A549 (cell line): ENCODE data around the gene TNS3. TPM values are rescaled to one million over a fixed set of nuclear protein-coding genes. Genes with fewer than 3 reads are reported as not detected.
"Not testable (repeated sequence)": the region's sequence is repeated elsewhere in the genome, so short reads cannot be mapped to it uniquely, and the experiment has no call there.

Experiments used
- ATAC-seq, 2 experiments: fragments of 200-7000 bp in 1 of 2; fragments of >200 bp in 1 of 2; cut with Nextera tagmentation in 1 of 2; cut with Tn5 transposase in 1 of 2; 3 replicates each; pipeline versions ENCODE4 v1.8.0 to v1.9.1; 2018 to 2020; ENCODE audit warnings: mild to moderate bottlenecking in 1 of 2, moderate library complexity in 1 of 2
- CTCF ChIA-PET: fragments of 300-600 bp; sonication (Branson Sonifier 250); formaldehyde crosslinking; extraction: SDS; loops from one replicate; lab custom pipeline; 2021; ENCODE audit warnings: antibody characterized with exemption, inconsistent platforms; lab: Yijun Ruan, JAX
- POLR2A ChIA-PET: fragments of 350-600 bp; formaldehyde crosslinking; extraction: SDS; loops from one replicate; lab custom pipeline; 2021; ENCODE audit warnings: antibody characterized with exemption, inconsistent platforms; lab: Yijun Ruan, JAX
- DNase-seq, 2 experiments: peaks; one replicate each; pipeline versions ENCODE4 v3.0.0 to v3.0.0-alpha.2; 2011 to 2016; ENCODE audit warnings: low read depth in 1 of 2, low spot score in 1 of 2
- FAIRE-seq: peaks from 2 replicates; lab custom pipeline; 2011; peaks lifted over from hg19 to GRCh38; lab: Jason Lieb, UNC
- H3K27ac ChIP-seq, 2 experiments: fragments of >200 bp; sonication (Bioruptor Twin); formaldehyde crosslinking; 3 replicates each; pipeline ENCODE4 v1.5.1; 2016 to 2017
- H3K4me1 ChIP-seq: fragments of >200 bp; sonication (Bioruptor Twin); formaldehyde crosslinking; 3 replicates; pipeline ENCODE4 v1.6.1; 2016
- H3K4me2 ChIP-seq: fragments of >200 bp; sonication (Bioruptor Twin); formaldehyde crosslinking; 3 replicates; pipeline ENCODE4 v1.6.1; 2016
- H3K4me3 ChIP-seq: fragments of >200 bp; sonication (Bioruptor Twin); formaldehyde crosslinking; 3 replicates; pipeline ENCODE4 v1.5.1; 2016
- H3K9me3 ChIP-seq: fragments of >200 bp; sonication (Bioruptor Twin); formaldehyde crosslinking; 3 replicates; pipeline ENCODE4 v1.6.1; 2016
- CEBPB ChIP-seq, 2 experiments: fragments of >200 bp in 1 of 2; sonication (Bioruptor Twin) in 1 of 2; formaldehyde crosslinking in 1 of 2; IDR thresholded peaks; 2 replicates each; pipeline ENCODE4 v1.6.1; 2012 to 2016
- EHF ChIP-seq: fragments of 250-450 bp; sonication (Bioruptor Pico); IDR thresholded peaks from 2 replicates; pipeline ENCODE4 v1.5.0; 2020; ENCODE audit warnings: mild to moderate bottlenecking
- FOSL2 ChIP-seq, 2 experiments: fragments of 450-650 bp in 1 of 2; fragments of >200 bp in 1 of 2; sonication (Bioruptor Twin) in 1 of 2; formaldehyde crosslinking; IDR thresholded peaks; 2 replicates each; pipeline versions ENCODE4 v1.5.0 to v1.6.1; 2016 to 2020; ENCODE audit warnings: mild to moderate bottlenecking in 1 of 2, moderate library complexity in 1 of 2
- HES2 ChIP-seq: fragments of >200 bp; sonication (Bioruptor Twin); formaldehyde crosslinking; IDR thresholded peaks from 2 replicates; pipeline ENCODE4 v1.6.1; 2016
- HOXB13 ChIP-seq: fragments of 250-450 bp; sonication (Bioruptor Pico); IDR thresholded peaks from 2 replicates; pipeline ENCODE4 v1.5.0; 2020; ENCODE audit warnings: low read depth, mild to moderate bottlenecking, moderate library complexity
- HOXB5 ChIP-seq: fragments of 250-450 bp; sonication (Bioruptor Pico); IDR thresholded peaks from 2 replicates; pipeline ENCODE4 v1.5.0; 2020; ENCODE audit warnings: mild to moderate bottlenecking, moderate library complexity
- MAFK ChIP-seq: fragments of 450-650 bp; IDR thresholded peaks from 2 replicates; pipeline ENCODE4 v1.6.1; 2014; ENCODE audit not compliant: partially characterized antibody
- NFE2L2 ChIP-seq: fragments of 150-350 bp; conservative IDR thresholded peaks from 2 replicates; pipeline ENCODE4 v1.6.1; 2014; ENCODE audit warnings: low read length
- NR3C1 ChIP-seq: fragments of >200 bp; sonication (Bioruptor Twin); formaldehyde crosslinking; IDR thresholded peaks from 3 replicates; pipeline ENCODE4 v1.6.1; 2017
- REST ChIP-seq: fragments of 200-600 bp; sonication (generic); IDR thresholded peaks from 2 replicates; pipeline ENCODE4 v1.6.1; 2016; ENCODE audit warnings: antibody characterized with exemption, mild to moderate bottlenecking, moderate library complexity
- TFCP2L1 ChIP-seq: fragments of 250-450 bp; sonication (Bioruptor Pico); IDR thresholded peaks from 2 replicates; pipeline ENCODE4 v1.5.0; 2021; ENCODE audit warnings: mild to moderate bottlenecking
- ZSCAN20 ChIP-seq: fragments of 250-450 bp; sonication (Bioruptor Pico); IDR thresholded peaks from 2 replicates; pipeline ENCODE4 v1.8.0; 2022; ENCODE audit warnings: mild to moderate bottlenecking, moderate library complexity
- WGBS: methylation state at CpG from one replicate; pipeline ENCODE4 v1.1.6; 2017; ENCODE audit errors: missing lambda C conversion rate; 5-methylcytosine and 5-hydroxymethylcytosine counted together
- polyA plus RNA-seq, 4 experiments: library from polyadenylated mRNA; depleted of rRNA in 3 of 4; stranded (reverse); fragments of >200 nt; fragmentation: RNase III in 1 of 4; extraction: RNeasy Plus Mini Kit Qiagen cat#74134 plus additional on column Dnase treatment in 1 of 4; gene quantifications; 2 replicates in 3 of 4; 3 replicates in 1 of 4; pipeline ENCODE4 v1.2.3, GENCODE V29; 2011 to 2017

TNS3 gene
- polyA plus RNA-seq, 2 of the 4 experiments (the other 2 are of a cell fraction) = 107 to 134 TPM

GRCh38 chr7:47609803-47610452 lies 28.0 kb upstream of the TNS3 start (continued):
- TF ChIP-seq REST = no peak
- no peak for TF ChIP-seq NFE2L2
- TF ChIP-seq FOSL2 (IDR thresholded peaks at IDR 0.05) = no peak
- peak; percentile 6; the same call in 1 of the 2 replicates for TF ChIP-seq FOSL2 (CRISPR knock-in tag; IDR thresholded peaks at IDR 0.05)
- peak; percentile 11; the same call in 1 of the 2 replicates for TF ChIP-seq EHF (CRISPR knock-in tag)
- TF ChIP-seq MAFK = no peak

GRCh38 chr7:47606593-47607046 lies 24.7 kb upstream of the TNS3 start:
- not testable (repeated sequence) for H3K9me3 ChIP-seq; FAIRE-seq; ATAC-seq; DNase-seq; TF ChIP-seq FOSL2 (IDR thresholded peaks at IDR 0.05)
- WGBS = 87% methylated on average over 9 of the region's 9 CpGs
- Histone ChIP-seq H3K4me1 (peaks cover 96% of the 10 kb centered on the region), H3K27ac (peak overlapping the region; percentile 99)
- CTCF ChIA-PET = interaction anchor here (0.6 to 1.9 kb wide), 3 partner anchors 9 to 19 kb away, joined by 3 to 6 read pairs (median 5); no protein-coding TSS in a partner anchor
- TF ChIP-seq HOXB13 (CRISPR knock-in tag) (0 out of 2 replicates have a peak, but pooled peaks have one; percentile 22), CEBPB (IDR thresholded peaks at IDR 0.05) (peak; percentile 71 to 83), HOXB5 (0 out of 2 replicates have a peak, but pooled peaks have one; percentile 25), ZSCAN20 (0 out of 2 replicates have a peak, but pooled peaks have one; percentile 26), FOSL2 (CRISPR knock-in tag; IDR thresholded peaks at IDR 0.05) (peak; percentile 11; the same call in 1 of the 2 replicates), TFCP2L1 (0 out of 2 replicates have a peak, but pooled peaks have one; percentile 24)
- TF ChIP-seq, all 56 proteins: peak for 6; not testable (repeated sequence) for 50
- peak overlapping the region; percentile 21; the same call in 2 of the 3 replicates for H3K4me2 ChIP-seq
- POLR2A ChIA-PET = interaction anchor here (1.0 kb wide), 1 partner anchor 17 kb away, joined by 3 read pairs; no protein-coding TSS in a partner anchor
- H3K4me3 ChIP-seq = not testable (repeated sequence)

- no peak for ATAC-seq
- H3K4me3 ChIP-seq = no peak overlapping the region
- TF ChIP-seq HES2 (no peak), HOXB13 (CRISPR knock-in tag) (peak; percentile 16; the same call in 1 of the 2 replicates), NR3C1 (no peak)
- TF ChIP-seq, all 56 proteins: peak for 1
- no peak for FAIRE-seq
- POLR2A ChIA-PET = interaction anchor here (0.6 to 1.3 kb wide), 3 partner anchors 14 to 35 kb away, joined by 4 to 8 read pairs (median 6); no protein-coding TSS in a partner anchor
- Histone ChIP-seq H3K27ac (peak overlapping the region; percentile 99), H3K4me2 (peak overlapping the region; percentile 65), H3K4me1 (peaks cover 96% of the 10 kb centered on the region), H3K9me3 (no peaks in the 10 kb centered on the region)
- WGBS = 94% methylated on average over 9 of the region's 9 CpGs
- CTCF ChIA-PET = interaction anchor here (0.8 kb wide), 1 partner anchor 15 kb away, joined by 4 read pairs; no protein-coding TSS in a partner anchor
- DNase-seq = no peak
Measured at GRCh38 chr7:47605816-47606575, 24.1 kb upstream of the TNS3 start.
